Measurements from ENCODE around the gene PTGES2. TPM values are rescaled to one million over a fixed set of nuclear protein-coding genes. Genes with fewer than 3 reads are reported as not detected.

PTGES2 gene
- polyA plus RNA-seq, 1 donor from 2014 or later, result 55.9 TPM

- H3K27me3 ChIP-seq (ENCODE audit: insufficient read depth, low read depth, low read length), result no peaks in the 10 kb centered on the region
- no peak overlapping the region for H3K4me2 ChIP-seq (ENCODE audit: low read length)
- H2AFZ ChIP-seq (ENCODE audit: low read depth, low read length), result no peak overlapping the region
- H3K9me3 ChIP-seq (ENCODE audit: low read length), result no peaks in the 10 kb centered on the region
- TF ChIP-seq REST (IDR thresholded peaks at IDR 0.05; ENCODE audit: borderline replicate concordance), result no peak
- no peak for TF ChIP-seq EP300 (conservative IDR thresholded peaks at IDR 0.05; ENCODE audit: poor library complexity, severe bottlenecking)
- no peak for TF ChIP-seq MXI1 (conservative IDR thresholded peaks at IDR 0.05; ENCODE audit: poor library complexity, severe bottlenecking)
- no peak for TF ChIP-seq RAD21 (conservative IDR thresholded peaks at IDR 0.05)
- no peak for TF ChIP-seq TAF1 (IDR thresholded peaks at IDR 0.05; ENCODE audit: low read depth)
- TF ChIP-seq SMC3 (conservative IDR thresholded peaks at IDR 0.05; ENCODE audit: poor library complexity), result no peak
- no peak for TF ChIP-seq EZH2 (IDR thresholded peaks at IDR 0.05; ENCODE audit: borderline replicate concordance, insufficient read depth, low read length, poor library complexity, severe bottlenecking)
- TF ChIP-seq CTCF (IDR thresholded peaks at IDR 0.05; ENCODE audit: poor library complexity, severe bottlenecking), result no peak
- TF ChIP-seq POLR2AphosphoS5 (IDR thresholded peaks at IDR 0.05), result no peak
- H3K36me3 ChIP-seq (ENCODE audit: insufficient read depth, low read length), result no peaks in the 10 kb centered on the region
- H3K4me3 ChIP-seq (ENCODE audit: low read length), result no peak overlapping the region
- H3K9me2 ChIP-seq (ENCODE audit: insufficient read depth, low read length), result no peaks in the 10 kb centered on the region
- no peaks in the 10 kb centered on the region for H4K20me1 ChIP-seq (ENCODE audit: insufficient read depth)
- H3K79me2 ChIP-seq (replicated peaks; ENCODE audit: insufficient read depth, low read length), result peaks cover 9% of the 10 kb centered on the region
- H3K27ac ChIP-seq (ENCODE audit: low read length), result no peak overlapping the region
- no peaks in the 10 kb centered on the region for H3F3A ChIP-seq (ENCODE audit: insufficient read depth, low read length, poor library complexity, severe bottlenecking)
- no peak overlapping the region for H3K9ac ChIP-seq (ENCODE audit: low read length)
Measured at GRCh38 chr9:128121924-128122808, 5.4 kb downstream of the PTGES2 start.

- no peaks in the 10 kb centered on the region for H3K36me3 ChIP-seq (ENCODE audit: insufficient read depth, low read length)
- H4K20me1 ChIP-seq (ENCODE audit: insufficient read depth), result no peaks in the 10 kb centered on the region
- TF ChIP-seq RAD21 (conservative IDR thresholded peaks at IDR 0.05) (no peak), EP300 (conservative IDR thresholded peaks at IDR 0.05; ENCODE audit: poor library complexity, severe bottlenecking) (no peak), CTCF (IDR thresholded peaks at IDR 0.05; ENCODE audit: poor library complexity, severe bottlenecking) (no peak), EZH2 (IDR thresholded peaks at IDR 0.05; ENCODE audit: borderline replicate concordance, insufficient read depth, low read length, poor library complexity, severe bottlenecking) (no peak)
- no peaks in the 10 kb centered on the region for H3K9me2 ChIP-seq (ENCODE audit: insufficient read depth, low read length)
- H3F3A ChIP-seq (ENCODE audit: insufficient read depth, low read length, poor library complexity, severe bottlenecking), result no peaks in the 10 kb centered on the region
- H3K4me2 ChIP-seq (ENCODE audit: low read length), result no peak overlapping the region
- H3K9me3 ChIP-seq (ENCODE audit: low read length), result no peaks in the 10 kb centered on the region
- no peak overlapping the region for H3K4me3 ChIP-seq (ENCODE audit: low read length)
- H3K79me2 ChIP-seq (replicated peaks; ENCODE audit: insufficient read depth, low read length), result peaks cover 3% of the 10 kb centered on the region
- H2AFZ ChIP-seq (ENCODE audit: low read depth, low read length), result no peak overlapping the region
- no peak overlapping the region for H3K9ac ChIP-seq (ENCODE audit: low read length)
- H3K27ac ChIP-seq (ENCODE audit: low read length), result no peak overlapping the region
- H3K27me3 ChIP-seq (ENCODE audit: insufficient read depth, low read depth, low read length), result no peaks in the 10 kb centered on the region
Measured at GRCh38 chr9:128121466-128121810, 6.1 kb downstream of the PTGES2 start.

Data from neural cell (in vitro differentiated cells).